IPS-20b (cell line): ENCODE data around the gene SLC9A2.

Experiments
- H3K27ac ChIP-seq: one replicate; pipeline ENCODE4 v1.5.1; 2013; ENCODE audit warnings: low read length
- H3K27me3 ChIP-seq: 2 replicates; pipeline ENCODE4 v1.6.1; 2013; ENCODE audit warnings: mild to moderate bottlenecking, low read length, inconsistent platforms; ENCODE audit not compliant: insufficient read depth
- H3K36me3 ChIP-seq: 2 replicates; pipeline ENCODE4 v1.6.1; 2013; ENCODE audit warnings: low read depth, mild to moderate bottlenecking, inconsistent platforms, low read length, moderate library complexity; ENCODE audit not compliant: insufficient read depth
- H3K4me1 ChIP-seq: 2 replicates; pipeline ENCODE4 v1.6.1; 2013; ENCODE audit warnings: mild to moderate bottlenecking, control low read depth, inconsistent platforms, low read length, moderate library complexity; ENCODE audit not compliant: insufficient read depth
- H3K4me3 ChIP-seq: 2 replicates; pipeline ENCODE4 v1.5.1; 2013; ENCODE audit warnings: mild to moderate bottlenecking, low read length, inconsistent platforms
- H3K9ac ChIP-seq: 2 replicates; pipeline ENCODE4 v1.6.1; 2013; ENCODE audit warnings: low read depth, mild to moderate bottlenecking, inconsistent platforms, low read length, moderate library complexity
- H3K9me3 ChIP-seq: 2 replicates; pipeline ENCODE4 v1.6.1; 2013; ENCODE audit warnings: mild to moderate bottlenecking, low read depth, low read length, inconsistent platforms; ENCODE audit not compliant: insufficient read depth

The SLC9A2 gene

GRCh38 chr2:102619414-102620319 lies at the start of gene SLC9A2:
TSS of gene SLC9A2 (plus strand) at chr2:102619553. CDS start at chr2:102619849, 296 bp downstream.
- H3K27ac ChIP-seq: no peak within 1 kb of the TSS
- no peaks in the 10 kb centered on the region; the same call in 1 of the 2 replicates for H3K4me1 ChIP-seq
- no peak within 1 kb of the TSS for H3K9ac ChIP-seq
- H3K4me3 ChIP-seq: peak within 1 kb of the TSS; percentile 64
- no peaks in the 10 kb centered on the region for H3K9me3 ChIP-seq
- no peaks in the 10 kb centered on the region for H3K36me3 ChIP-seq
- peaks cover 77% of the 10 kb centered on the region for H3K27me3 ChIP-seq

- no peaks in the 10 kb centered on the region for H3K4me1 ChIP-seq
- no peaks in the 10 kb centered on the region for H3K27me3 ChIP-seq
- no peak overlapping the region for H3K4me3 ChIP-seq
- no peak overlapping the region for H3K9ac ChIP-seq
- H3K36me3 ChIP-seq: no peaks in the 10 kb centered on the region
- no peak overlapping the region for H3K27ac ChIP-seq
- peaks cover 11% of the 10 kb centered on the region; the same call in 1 of the 2 replicates for H3K9me3 ChIP-seq
Observed at GRCh38 chr2:102575888-102576287, 43.5 kb upstream of the SLC9A2 start.

GRCh38 chr2:102578376-102578775 lies 41.0 kb upstream of the SLC9A2 start:
- Histone ChIP-seq H3K4me1 (no peaks in the 10 kb centered on the region), H3K4me3 (no peak overlapping the region), H3K27ac (no peak overlapping the region), H3K36me3 (no peaks in the 10 kb centered on the region), H3K9ac (no peak overlapping the region), H3K9me3 (peaks cover 7% of the 10 kb centered on the region; the same call in 1 of the 2 replicates), H3K27me3 (no peaks in the 10 kb centered on the region)

- Histone ChIP-seq H3K9ac (no peak overlapping the region), H3K27me3 (no peaks in the 10 kb centered on the region), H3K9me3 (no peaks in the 10 kb centered on the region), H3K36me3 (no peaks in the 10 kb centered on the region), H3K4me3 (no peak overlapping the region), H3K4me1 (peaks cover 3% of the 10 kb centered on the region; the same call in 1 of the 2 replicates), H3K27ac (no peak overlapping the region)
Observed at GRCh38 chr2:102581911-102582310, 37.4 kb upstream of the SLC9A2 start.

- no peaks in the 10 kb centered on the region for H3K36me3 ChIP-seq
- H3K27me3 ChIP-seq: no peaks in the 10 kb centered on the region
- H3K4me3 ChIP-seq: no peak overlapping the region
- H3K9me3 ChIP-seq: no peaks in the 10 kb centered on the region
- H3K4me1 ChIP-seq: peaks cover 3% of the 10 kb centered on the region; the same call in 1 of the 2 replicates
- no peak overlapping the region for H3K9ac ChIP-seq
- H3K27ac ChIP-seq: no peak overlapping the region
Observed at GRCh38 chr2:102582845-102583244, 36.5 kb upstream of the SLC9A2 start.

GRCh38 chr2:102585847-102586404 lies 33.4 kb upstream of the SLC9A2 start:
- H3K9me3 ChIP-seq: no peaks in the 10 kb centered on the region
- peaks cover 3% of the 10 kb centered on the region; the same call in 1 of the 2 replicates for H3K4me1 ChIP-seq
- H3K4me3 ChIP-seq: no peak overlapping the region
- no peaks in the 10 kb centered on the region for H3K27me3 ChIP-seq
- H3K27ac ChIP-seq: no peak overlapping the region
- H3K36me3 ChIP-seq: no peaks in the 10 kb centered on the region
- H3K9ac ChIP-seq: no peak overlapping the region

- Histone ChIP-seq H3K9ac (no peak overlapping the region), H3K4me1 (peaks cover 3% of the 10 kb centered on the region; the same call in 1 of the 2 replicates), H3K4me3 (no peak overlapping the region), H3K36me3 (no peaks in the 10 kb centered on the region), H3K9me3 (no peaks in the 10 kb centered on the region), H3K27me3 (no peaks in the 10 kb centered on the region), H3K27ac (no peak overlapping the region)
Observed at GRCh38 chr2:102588213-102588939, 31.0 kb upstream of the SLC9A2 start.

GRCh38 chr2:102589444-102589843 lies 29.9 kb upstream of the SLC9A2 start:
- Histone ChIP-seq H3K9ac (no peak overlapping the region), H3K4me1 (peaks cover 3% of the 10 kb centered on the region; the same call in 1 of the 2 replicates), H3K4me3 (no peak overlapping the region), H3K27me3 (no peaks in the 10 kb centered on the region), H3K27ac (no peak overlapping the region), H3K36me3 (no peaks in the 10 kb centered on the region), H3K9me3 (no peaks in the 10 kb centered on the region)

GRCh38 chr2:102591491-102592045 lies 27.8 kb upstream of the SLC9A2 start:
- Histone ChIP-seq H3K36me3 (no peaks in the 10 kb centered on the region), H3K4me1 (no peaks in the 10 kb centered on the region), H3K27ac (no peak overlapping the region), H3K4me3 (no peak overlapping the region), H3K27me3 (no peaks in the 10 kb centered on the region), H3K9me3 (no peaks in the 10 kb centered on the region), H3K9ac (no peak overlapping the region)

- no peaks in the 10 kb centered on the region for H3K9me3 ChIP-seq
- H3K9ac ChIP-seq: no peak overlapping the region
- no peaks in the 10 kb centered on the region for H3K4me1 ChIP-seq
- H3K27ac ChIP-seq: no peak overlapping the region
- no peaks in the 10 kb centered on the region for H3K36me3 ChIP-seq
- H3K27me3 ChIP-seq: no peaks in the 10 kb centered on the region
- no peak overlapping the region for H3K4me3 ChIP-seq
Observed at GRCh38 chr2:102592601-102593000, 26.8 kb upstream of the SLC9A2 start.

- H3K27me3 ChIP-seq: no peaks in the 10 kb centered on the region
- H3K4me1 ChIP-seq: no peaks in the 10 kb centered on the region
Observed at GRCh38 chr2:102593516-102593915, 25.8 kb upstream of the SLC9A2 start.

More at GRCh38 chr2:102593516-102593915, 25.8 kb upstream of the SLC9A2 start:
- no peak overlapping the region for H3K9ac ChIP-seq
- no peaks in the 10 kb centered on the region for H3K9me3 ChIP-seq
- no peak overlapping the region for H3K27ac ChIP-seq
- H3K4me3 ChIP-seq: no peak overlapping the region
- no peaks in the 10 kb centered on the region for H3K36me3 ChIP-seq
